ENCODE measurements around the gene NUP62CL. TPM values are rescaled to one million over a fixed set of nuclear protein-coding genes. Genes with fewer than 3 reads are reported as not detected.

Gene NUP62CL, protein sequence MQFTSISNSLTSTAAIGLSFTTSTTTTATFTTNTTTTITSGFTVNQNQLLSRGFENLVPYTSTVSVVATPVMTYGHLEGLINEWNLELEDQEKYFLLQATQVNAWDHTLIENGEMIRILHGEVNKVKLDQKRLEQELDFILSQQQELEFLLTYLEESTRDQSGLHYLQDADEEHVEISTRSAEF
- total RNA-seq (3.2 and 3.3 TPM in 2 replicates), polyA plus RNA-seq (0.82 and 0.89 TPM in 2 replicates), polyA minus RNA-seq (3.3 and 4.6 TPM in 2 replicates)
- total RNA-seq (2013), result 1.7 TPM

DNA sequence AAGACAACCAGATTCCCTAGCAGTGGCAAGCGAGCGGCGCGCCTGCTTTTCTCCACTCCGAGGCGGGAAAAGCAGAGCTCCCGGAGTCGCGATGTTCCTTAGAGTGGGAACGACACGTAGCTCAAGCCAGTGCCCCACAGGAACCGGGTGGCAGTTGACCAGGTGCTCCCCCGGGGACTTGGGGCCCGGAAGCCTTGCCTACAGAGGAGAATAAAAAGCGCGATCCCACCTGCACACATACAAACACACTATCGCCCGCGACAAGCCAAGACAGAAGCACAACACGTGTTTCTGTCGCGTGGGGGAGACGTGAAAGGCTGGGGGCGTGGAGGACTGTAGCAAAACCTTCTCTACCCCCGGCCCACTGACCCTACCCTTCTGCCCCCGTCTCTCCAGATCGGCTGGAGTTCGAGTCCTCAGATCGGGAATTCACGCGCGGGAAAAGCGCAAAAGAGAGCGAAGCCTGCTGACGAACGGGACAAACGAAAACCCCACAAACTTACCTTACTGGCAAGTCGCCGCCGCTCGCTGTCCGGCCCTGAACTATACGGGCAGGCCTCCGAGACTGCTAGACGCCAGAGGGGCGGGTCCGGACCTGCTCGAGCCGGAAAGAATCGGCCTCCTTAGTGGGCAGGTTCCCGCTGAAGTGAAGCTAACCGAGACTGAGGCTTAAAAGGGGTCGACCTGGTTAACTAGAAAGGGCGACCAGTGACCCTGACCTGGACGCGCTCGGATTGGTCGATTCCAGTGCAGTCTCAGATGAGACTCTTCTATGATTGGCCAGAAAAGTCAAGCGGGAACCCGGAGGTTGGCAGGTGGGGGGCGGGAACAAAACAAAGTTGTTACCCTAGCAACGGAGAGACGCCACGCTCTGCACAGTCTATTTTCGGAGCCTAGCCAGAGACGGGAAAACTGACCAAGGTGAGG lies at the start of gene NUP62CL, which contains the start of gene DNAAF6:
Gene NUP62CL (minus strand): TSS at position 664 of the 927 bp plus-strand sequence. CDS start 31,287 bp downstream, outside the sequence.
Gene DNAAF6 (plus strand): TSS at position 842 of the 927 bp plus-strand sequence. CDS start 6,265 bp downstream, outside the sequence.
- intact Hi-C loops (cut with micrococcal nuclease), result loop anchor here (2.0 to 5.0 kb wide), 2 partner anchors 89 to 423 kb away; partner anchors contain the start of genes PRPS1 and RBM41
- peak within 1 kb of the TSS; percentile 7 to 30 for H3K27ac ChIP-seq (ENCODE audit: low read length in 2 of 2)
- CTCF ChIA-PET, result no interaction called here

More for the DNA sequence above, at the start of gene NUP62CL, which contains the start of gene DNAAF6:
- H3K4me3 Mint-ChIP-seq, result peak within 1 kb of the TSS; percentile 95
- no peak for TF ChIP-seq EZH2 (IDR thresholded peaks at IDR 0.05; ENCODE audit: borderline replicate concordance, insufficient read depth, low read depth, low read length, poor library complexity, severe bottlenecking)
- TF ChIP-seq, protein P1, sequence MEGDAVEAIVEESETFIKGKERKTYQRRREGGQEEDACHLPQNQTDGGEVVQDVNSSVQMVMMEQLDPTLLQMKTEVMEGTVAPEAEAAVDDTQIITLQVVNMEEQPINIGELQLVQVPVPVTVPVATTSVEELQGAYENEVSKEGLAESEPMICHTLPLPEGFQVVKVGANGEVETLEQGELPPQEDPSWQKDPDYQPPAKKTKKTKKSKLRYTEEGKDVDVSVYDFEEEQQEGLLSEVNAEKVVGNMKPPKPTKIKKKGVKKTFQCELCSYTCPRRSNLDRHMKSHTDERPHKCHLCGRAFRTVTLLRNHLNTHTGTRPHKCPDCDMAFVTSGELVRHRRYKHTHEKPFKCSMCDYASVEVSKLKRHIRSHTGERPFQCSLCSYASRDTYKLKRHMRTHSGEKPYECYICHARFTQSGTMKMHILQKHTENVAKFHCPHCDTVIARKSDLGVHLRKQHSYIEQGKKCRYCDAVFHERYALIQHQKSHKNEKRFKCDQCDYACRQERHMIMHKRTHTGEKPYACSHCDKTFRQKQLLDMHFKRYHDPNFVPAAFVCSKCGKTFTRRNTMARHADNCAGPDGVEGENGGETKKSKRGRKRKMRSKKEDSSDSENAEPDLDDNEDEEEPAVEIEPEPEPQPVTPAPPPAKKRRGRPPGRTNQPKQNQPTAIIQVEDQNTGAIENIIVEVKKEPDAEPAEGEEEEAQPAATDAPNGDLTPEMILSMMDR (IDR thresholded peaks at IDR 0.05), result no peak
- Histone ChIP-seq H3K4me2 (replicated peaks; ENCODE audit: low read depth, low read length, poor library complexity, severe bottlenecking) (peak within 1 kb of the TSS; percentile 72), H3K9me3 (ENCODE audit: control extremely low read depth in 1 of 3, control insufficient read depth in 2 of 3, insufficient read depth in 1 of 3, low read length in 2 of 3) (no peaks in the 10 kb centered on the region), H3K27me3 (replicated peaks in 1 of 4; ENCODE audit: control extremely low read depth in 1 of 4, control insufficient read depth in 3 of 4, insufficient read depth in 4 of 4, low read length in 3 of 4) (no peaks in the 10 kb centered on the region), H3K4me1 (ENCODE audit: control insufficient read depth in 2 of 2, insufficient read depth in 2 of 2, low read length in 2 of 2) (peaks cover 3 to 4% of the 10 kb centered on the region in 2 donors), H4K20me1 (ENCODE audit: control insufficient read depth, insufficient read depth, low read length, poor library complexity, severe bottlenecking) (no peaks in the 10 kb centered on the region), H2AFZ (ENCODE audit: insufficient read depth, low read depth, low read length, poor library complexity, severe bottlenecking) (peak within 1 kb of the TSS; percentile 63), H3K36me3 (replicated peaks in 1 of 2; ENCODE audit: control extremely low read depth in 1 of 2, control insufficient read depth in 1 of 2, extremely low read depth in 1 of 2, insufficient read depth in 2 of 2, low read length in 1 of 2) (no peaks in the 10 kb centered on the region), H3K4me3 (ENCODE audit: control extremely low read depth in 1 of 5, extremely low read depth in 1 of 5, insufficient read depth in 1 of 5, low read depth in 2 of 5, low read length in 4 of 5) (peak within 1 kb of the TSS; percentile 9 to 69 (median 53)), H3K79me2 (ENCODE audit: control insufficient read depth, insufficient read depth, low read length) (no peaks in the 10 kb centered on the region), H3K9ac (ENCODE audit: low read length) (peak within 1 kb of the TSS; percentile 61)
- POLR2A ChIA-PET, result no interaction called here
- whole genome bisulfite sequencing (ENCODE audit: insufficient coverage), result 1% methylated on average over 50 of the region's 66 CpGs
- peaks cover 9% of the 10 kb centered on the region for H3K4me1 Mint-ChIP-seq
- H3K27ac Mint-ChIP-seq, result peak within 1 kb of the TSS; percentile 72
- H3K27me3 Mint-ChIP-seq, result no peaks in the 10 kb centered on the region
- peak; percentile 95 for ATAC-seq (ENCODE audit: low read depth)
- DNase-seq, result peak; percentile 80
- H3K9me3 Mint-ChIP-seq (ENCODE audit: insufficient read depth), result no peaks in the 10 kb centered on the region

All from B cell (primary cell).